Spinal cord (tissue), 10 donors: ENCODE measurements around the gene TNNI2. TPM values are rescaled to one million over a fixed set of nuclear protein-coding genes. Genes with fewer than 3 reads are reported as not detected.

Source experiments
- DNase-seq, 6 donors: peaks; one replicate each; pipeline versions ENCODE4 v3.0.0 to v3.0.0-alpha.2; 2013 to 2015; ENCODE audit warnings: low spot score in 6 of 6, low read depth in 4 of 6
- H3K27ac ChIP-seq: one replicate; pipeline ENCODE4 v1.5.1; 2013; ENCODE audit warnings: low read depth, low read length, control low read depth
- H3K27me3 ChIP-seq: one replicate; pipeline ENCODE4 v1.6.1; 2013; ENCODE audit warnings: low read length; ENCODE audit not compliant: control insufficient read depth, insufficient read depth
- H3K36me3 ChIP-seq: one replicate; pipeline ENCODE4 v1.6.1; 2013; ENCODE audit warnings: low read length; ENCODE audit not compliant: control insufficient read depth, insufficient read depth
- H3K4me1 ChIP-seq: one replicate; pipeline ENCODE4 v1.6.1; 2013; ENCODE audit warnings: low read length; ENCODE audit not compliant: control insufficient read depth, insufficient read depth
- H3K4me3 ChIP-seq: one replicate; pipeline ENCODE4 v1.5.1; 2013; ENCODE audit warnings: low read depth, low read length, control low read depth
- H3K9me3 ChIP-seq: one replicate; pipeline ENCODE4 v1.6.1; 2013; ENCODE audit warnings: low read length; ENCODE audit not compliant: control insufficient read depth, insufficient read depth
- WGBS: methylation state at CpG from one replicate; pipeline ENCODE4 v1.1.5; 2013; ENCODE audit warnings: missing lambda C conversion rate; ENCODE audit not compliant: insufficient coverage; 5-methylcytosine and 5-hydroxymethylcytosine counted together
- polyA plus RNA-seq, 2 donors: library from polyadenylated mRNA; unstranded; fragments of 120-200 nt; gene quantifications; one replicate each; pipeline ENCODE4 v1.2.1, GENCODE V29; 2013; ENCODE audit not compliant: insufficient read length in 2 of 2
- total RNA-seq, 2 donors: library from RNA; depleted of rRNA in 1 of 2; stranded (reverse); fragments of 120-200 nt in 1 of 2; fragments of >200 nt in 1 of 2; gene quantifications; one replicate each; pipeline versions ENCODE4 v1.2.3 to v1.2.4, GENCODE V29; 2013 to 2014
- donor health status: healthy.

The TNNI2 gene
- total and polyA plus RNA-seq, 4 donors, result 0.35 to 9.4 (median 1.4) TPM

DNA sequence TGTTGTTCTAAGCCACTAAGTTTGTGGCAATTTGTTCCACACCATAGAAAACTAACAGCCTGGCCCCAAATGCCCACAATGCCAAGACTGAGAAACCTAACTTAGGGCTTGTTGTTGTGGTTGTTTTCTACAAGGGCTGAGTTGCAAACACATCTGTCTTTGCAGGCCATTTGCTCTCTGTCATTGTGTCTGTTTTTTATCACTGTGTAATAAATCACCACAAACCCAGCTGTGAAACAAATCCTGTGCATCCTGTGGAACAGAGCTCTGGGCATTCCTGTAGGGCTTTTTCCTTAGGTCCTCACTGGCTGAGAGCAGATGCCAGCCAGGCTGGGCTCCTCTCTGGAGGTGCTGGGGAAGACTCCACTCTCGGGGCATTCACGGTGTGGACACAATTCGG lies 19.7 kb upstream of the TNNI2 start:
- DNase-seq, result no peak
- peaks cover 4% of the 10 kb centered on the region for H3K4me1 ChIP-seq
- no peak overlapping the region for H3K4me3 ChIP-seq
- H3K9me3 ChIP-seq, result no peaks in the 10 kb centered on the region
- 72% methylated on average over 3 of the region's 3 CpGs for WGBS
- no peak overlapping the region for H3K27ac ChIP-seq
- H3K27me3 ChIP-seq, result no peaks in the 10 kb centered on the region
- H3K36me3 ChIP-seq, result no peaks in the 10 kb centered on the region

DNA sequence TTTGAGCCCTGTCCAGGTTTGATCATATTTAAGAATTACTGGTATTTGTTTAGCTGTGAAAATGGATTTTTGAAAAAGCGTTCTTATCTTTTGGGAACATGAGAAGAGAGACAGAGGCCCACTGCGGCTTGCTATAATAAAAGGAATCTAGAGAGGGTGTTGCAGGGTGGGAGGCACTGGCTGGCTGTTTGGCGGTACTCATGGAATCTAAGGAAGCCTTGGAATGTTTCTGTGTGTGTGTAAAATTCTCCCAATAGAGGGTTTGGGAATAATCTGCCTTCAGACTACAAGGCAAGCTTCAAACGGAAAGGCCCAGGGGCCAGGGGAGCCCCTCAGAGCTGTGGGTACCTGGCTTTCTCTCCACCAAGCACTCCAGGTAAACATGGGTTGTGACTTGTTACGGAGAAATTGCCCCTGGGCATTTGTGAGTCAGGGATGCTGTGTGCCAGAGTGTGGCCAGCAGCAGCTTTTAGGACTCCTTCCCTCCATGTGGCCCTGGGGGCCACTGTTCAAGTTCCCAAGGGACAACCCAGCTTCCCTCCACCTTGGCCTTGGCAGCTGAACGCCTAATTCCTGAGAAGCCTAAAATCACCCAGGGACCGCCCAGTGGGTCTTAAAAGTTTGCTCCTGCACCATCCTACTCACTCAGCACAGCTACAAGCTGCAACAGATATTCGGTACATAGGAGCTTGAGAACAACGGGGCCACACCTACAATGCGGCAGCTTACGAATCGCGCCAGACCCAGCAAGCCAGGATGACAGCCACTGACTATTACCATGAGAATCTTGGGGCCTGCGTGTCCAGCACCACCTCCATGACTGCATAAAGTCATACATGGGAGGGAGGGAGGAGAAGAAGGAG lies 18.1 kb upstream of the TNNI2 start:
- WGBS, result 90% methylated on average over 11 of the region's 14 CpGs
- peaks cover 14% of the 10 kb centered on the region for H3K4me1 ChIP-seq
- H3K36me3 ChIP-seq, result no peaks in the 10 kb centered on the region
- no peak overlapping the region for H3K27ac ChIP-seq
- H3K27me3 ChIP-seq, result peaks cover 2% of the 10 kb centered on the region
- no peak overlapping the region for H3K4me3 ChIP-seq
- DNase-seq, result no peak
- no peaks in the 10 kb centered on the region for H3K9me3 ChIP-seq

DNA sequence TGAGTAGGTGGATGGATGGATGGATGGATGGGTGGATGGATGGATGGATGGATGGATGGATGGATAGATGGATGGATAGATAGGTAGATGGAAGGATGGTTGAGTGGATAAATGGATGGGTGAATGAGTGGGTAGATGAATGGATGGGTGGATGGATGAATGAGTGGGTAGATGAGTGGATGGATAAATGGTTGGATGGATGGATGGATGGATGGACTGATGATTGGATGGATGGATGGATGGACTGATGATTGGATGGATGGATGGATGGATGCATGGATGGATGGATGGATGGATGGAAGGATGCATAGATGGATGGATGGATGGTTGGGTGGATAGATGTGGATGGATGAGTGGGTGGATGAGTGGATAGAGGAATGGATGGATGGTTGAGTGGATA lies 17.2 kb upstream of the TNNI2 start:
- H3K9me3 ChIP-seq, result no peaks in the 10 kb centered on the region
- peaks cover 2% of the 10 kb centered on the region for H3K27me3 ChIP-seq
- no peak overlapping the region for H3K27ac ChIP-seq
- H3K36me3 ChIP-seq, result no peaks in the 10 kb centered on the region
- no peak overlapping the region for H3K4me3 ChIP-seq
- H3K4me1 ChIP-seq, result peaks cover 22% of the 10 kb centered on the region
- no peak for DNase-seq

DNA sequence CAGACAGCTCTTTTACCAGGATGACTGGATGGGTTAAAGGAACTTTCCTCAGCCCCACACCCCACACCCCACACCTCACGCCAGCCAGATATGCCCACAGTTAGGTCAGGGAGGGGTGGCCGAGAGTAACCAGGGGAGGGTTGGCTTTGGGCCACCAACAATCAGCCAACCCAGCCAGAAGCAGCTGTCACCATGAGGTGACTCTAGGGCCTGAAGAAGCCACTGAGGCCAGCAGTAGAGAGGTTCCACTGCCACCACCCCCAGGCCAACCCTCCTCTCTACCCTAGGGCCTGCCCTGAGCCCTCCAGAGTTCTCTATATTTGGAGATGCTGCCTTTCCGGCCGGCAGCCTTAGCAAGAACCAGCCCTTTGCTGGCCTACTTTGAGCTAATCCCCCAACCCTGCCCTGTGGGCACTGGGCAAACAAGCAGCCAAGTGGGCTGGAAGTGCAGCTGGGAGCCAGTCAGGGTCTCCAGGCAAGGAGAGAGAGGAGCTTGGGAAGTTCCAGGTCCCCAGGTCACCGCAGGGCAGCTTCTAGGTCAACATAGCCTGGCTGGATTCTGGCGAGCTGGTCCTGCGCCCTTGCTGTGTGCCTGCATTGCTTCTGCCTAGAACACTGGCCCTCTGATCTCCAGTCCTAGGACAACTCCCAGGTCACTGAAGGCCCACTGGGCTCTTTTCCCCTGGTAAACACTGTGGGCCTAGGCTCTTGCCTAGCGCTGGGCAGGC lies 16.0 kb upstream of the TNNI2 start:
- 86% methylated on average over 5 of the region's 8 CpGs for WGBS
- DNase-seq, result no peak
- H3K9me3 ChIP-seq, result no peaks in the 10 kb centered on the region
- no peaks in the 10 kb centered on the region for H3K36me3 ChIP-seq
- peaks cover 35% of the 10 kb centered on the region for H3K4me1 ChIP-seq
- H3K27ac ChIP-seq, result no peak overlapping the region
- peaks cover 2% of the 10 kb centered on the region for H3K27me3 ChIP-seq
- H3K4me3 ChIP-seq, result no peak overlapping the region

DNA sequence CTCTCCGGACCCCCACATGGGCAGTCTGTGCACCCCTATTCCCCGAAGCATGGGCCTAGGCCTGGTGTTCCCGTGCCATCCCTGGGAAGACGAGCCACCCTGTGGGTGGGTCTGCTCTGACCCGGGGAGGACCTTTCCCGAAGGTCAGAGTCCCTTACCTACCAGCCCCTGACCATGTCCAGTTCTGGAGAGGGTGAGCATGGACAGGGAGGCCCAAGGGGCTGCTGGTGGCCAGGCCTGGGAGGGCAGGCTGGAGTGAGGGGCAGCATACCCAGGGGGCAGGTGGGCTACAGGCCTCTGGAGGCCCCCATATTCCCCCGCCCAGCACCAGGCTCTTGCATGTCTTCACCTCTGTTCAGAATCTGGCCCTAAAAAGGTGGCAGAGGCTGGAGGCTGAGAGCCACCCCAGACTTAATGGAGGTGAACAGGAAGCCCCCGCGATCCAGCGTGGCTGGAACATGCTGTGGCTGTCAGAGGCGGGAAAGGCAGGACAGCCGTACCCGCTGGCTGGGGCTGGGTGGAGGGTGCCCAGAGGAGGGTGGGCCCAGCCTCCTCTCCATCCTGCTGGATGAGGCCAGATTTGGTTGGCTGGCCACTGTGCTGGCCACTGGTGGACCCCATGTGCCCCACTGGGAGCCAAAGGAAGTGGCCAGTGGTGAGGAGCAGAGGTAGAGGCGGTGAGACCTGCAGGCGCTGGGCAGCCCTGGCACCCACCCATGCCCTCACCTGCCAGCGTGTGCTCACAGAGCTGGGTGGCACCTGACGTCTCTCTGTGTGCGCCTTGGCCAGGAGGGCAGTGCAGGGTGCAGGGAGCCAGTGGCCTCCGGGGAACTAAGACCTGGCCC lies 15.2 kb upstream of the TNNI2 start:
- Histone ChIP-seq H3K4me3 (no peak overlapping the region), H3K27ac (no peak overlapping the region), H3K4me1 (peaks cover 43% of the 10 kb centered on the region), H3K9me3 (no peaks in the 10 kb centered on the region), H3K27me3 (peaks cover 2% of the 10 kb centered on the region), H3K36me3 (no peaks in the 10 kb centered on the region)
- 95% methylated on average over 19 of the region's 19 CpGs for WGBS
- no peak for DNase-seq

DNA sequence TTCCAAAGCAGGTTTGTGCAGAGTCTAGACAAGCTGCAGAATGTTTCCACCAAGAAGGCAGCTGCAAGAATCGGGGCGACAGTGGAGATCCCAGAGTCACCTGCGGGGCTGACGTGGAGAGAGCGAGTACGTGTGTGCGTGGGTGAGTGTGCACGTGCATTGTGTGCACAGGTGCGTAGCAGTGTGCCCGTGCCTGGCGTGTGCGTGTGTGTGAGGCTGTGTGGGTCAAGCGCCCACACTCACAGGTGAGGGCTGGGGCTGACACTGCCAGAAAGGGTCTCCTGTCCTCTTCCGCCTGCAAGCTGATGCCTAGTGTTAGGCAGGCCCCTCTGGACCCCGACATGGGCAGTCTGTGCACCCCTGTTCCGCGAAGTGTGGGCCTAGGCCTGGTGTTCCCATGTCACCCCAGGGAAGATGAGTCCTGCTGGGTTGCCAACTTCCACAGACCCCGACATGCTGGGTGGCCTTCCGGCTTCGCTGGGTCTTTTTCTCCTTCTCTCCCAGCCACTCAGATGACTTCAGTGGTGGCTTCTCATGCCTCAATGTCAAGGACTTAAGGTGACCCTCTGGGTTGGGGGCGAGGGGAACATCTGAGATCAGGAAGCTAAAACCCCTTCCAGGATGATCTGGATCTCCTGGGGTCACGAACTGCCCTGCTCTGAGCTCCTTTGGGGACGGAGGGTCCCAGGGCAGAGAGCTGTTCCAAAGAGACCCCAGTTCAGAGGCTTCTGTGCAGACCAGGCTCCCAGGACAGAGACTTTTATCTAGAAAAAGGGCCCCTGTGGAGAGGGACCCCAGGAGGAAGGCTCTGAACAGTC lies 14.4 kb upstream of the TNNI2 start:
- WGBS, result 96% methylated on average over 20 of the region's 23 CpGs
- no peaks in the 10 kb centered on the region for H3K36me3 ChIP-seq
- H3K27me3 ChIP-seq, result peaks cover 2% of the 10 kb centered on the region
- H3K27ac ChIP-seq, result no peak overlapping the region
- DNase-seq, result no peak
- no peak overlapping the region for H3K4me3 ChIP-seq
- H3K9me3 ChIP-seq, result no peaks in the 10 kb centered on the region
- peaks cover 45% of the 10 kb centered on the region for H3K4me1 ChIP-seq

DNA sequence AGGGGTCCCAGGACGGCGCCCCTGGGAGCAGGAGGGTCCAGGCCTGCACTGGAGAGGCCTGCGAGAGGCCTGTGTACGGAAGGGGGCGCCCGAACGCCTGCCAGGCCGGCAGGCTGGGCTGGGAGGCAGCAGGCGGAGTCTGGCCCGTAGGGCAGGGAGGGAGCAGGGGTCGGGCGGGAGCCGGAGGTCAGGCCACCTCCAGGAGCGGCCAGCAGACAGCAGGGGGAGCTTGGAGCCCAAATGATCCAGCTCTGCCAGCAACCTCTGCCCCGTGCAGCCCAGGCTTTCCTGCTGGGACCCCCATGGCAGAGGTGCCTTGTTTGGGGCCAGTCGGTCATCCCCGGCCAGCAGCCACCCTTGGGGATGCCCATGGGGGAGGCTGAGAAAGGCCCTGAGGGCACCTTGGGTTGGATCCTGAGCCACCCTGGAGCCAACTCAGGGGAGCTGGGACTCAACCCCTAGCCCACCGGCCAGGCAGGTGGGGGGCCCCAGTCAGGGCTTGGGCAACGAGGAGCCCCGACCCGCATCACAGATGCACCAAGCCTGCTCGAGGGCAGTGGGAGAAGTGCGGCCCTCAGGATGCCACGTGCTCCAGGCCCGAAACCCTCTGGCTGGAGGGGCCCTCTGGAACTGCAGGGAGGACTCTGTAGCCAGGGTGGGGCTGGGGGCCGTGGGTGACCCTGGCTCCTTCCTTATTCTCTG lies 13.6 kb upstream of the TNNI2 start:
- Histone ChIP-seq H3K27ac (no peak overlapping the region), H3K27me3 (peaks cover 2% of the 10 kb centered on the region), H3K4me3 (no peak overlapping the region), H3K36me3 (no peaks in the 10 kb centered on the region), H3K9me3 (no peaks in the 10 kb centered on the region), H3K4me1 (peaks cover 50% of the 10 kb centered on the region)
- 48% methylated on average over 26 of the region's 26 CpGs for WGBS
- DNase-seq, result peak in 1 of 6 donors; percentile 26

DNA sequence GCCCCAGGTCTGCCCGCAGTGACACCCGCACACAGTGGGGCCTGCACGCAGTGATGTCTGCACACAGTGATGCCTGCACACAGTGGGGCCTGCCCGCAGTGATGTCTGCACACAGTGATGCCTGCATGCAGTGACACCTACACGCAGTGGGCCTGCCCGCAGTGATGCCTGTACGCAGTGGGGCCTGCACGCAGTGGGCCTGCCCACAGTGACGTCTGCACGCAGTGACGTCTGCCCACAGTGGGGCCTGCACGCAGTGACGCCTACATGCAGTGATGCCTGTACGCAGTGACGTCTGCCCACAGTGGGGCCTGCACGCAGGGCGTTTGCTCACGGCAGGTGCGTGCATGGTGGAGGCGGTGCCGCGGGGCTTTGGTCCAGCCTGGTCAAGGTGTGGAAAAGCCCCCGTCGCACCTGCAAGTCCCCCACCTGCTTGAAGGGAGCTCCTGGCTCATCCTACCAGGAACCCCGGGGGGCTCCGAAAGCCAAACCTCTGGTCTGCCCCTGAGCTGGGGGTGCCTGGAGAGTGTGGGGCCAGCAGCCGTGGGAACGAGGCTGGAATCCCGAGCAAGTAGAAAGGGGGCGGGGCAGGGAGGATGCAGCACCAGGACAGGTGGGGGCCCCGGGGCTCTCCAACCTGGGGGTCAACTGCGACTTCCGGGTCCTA lies 12.9 kb upstream of the TNNI2 start:
- H3K9me3 ChIP-seq, result no peaks in the 10 kb centered on the region
- no peak overlapping the region for H3K4me3 ChIP-seq
- DNase-seq, result no peak
- peaks cover 57% of the 10 kb centered on the region for H3K4me1 ChIP-seq
- H3K36me3 ChIP-seq, result no peaks in the 10 kb centered on the region
- H3K27me3 ChIP-seq, result peaks cover 4% of the 10 kb centered on the region
- WGBS, result 91% methylated on average over 33 of the region's 33 CpGs
- peak overlapping the region; percentile 26 for H3K27ac ChIP-seq
